ES-I3 (cell line): ENCODE results near the gene FBLN1.

Source experiments
- H3K36me3 ChIP-seq: 2 replicates; pipeline ENCODE4 v1.6.1; 2013; ENCODE audit warnings: mild to moderate bottlenecking, low read length, control low read depth, moderate library complexity; ENCODE audit not compliant: insufficient read depth
- H3K4me1 ChIP-seq: 2 replicates; pipeline ENCODE4 v1.6.1; 2013; ENCODE audit warnings: mild to moderate bottlenecking, control low read depth, low read length; ENCODE audit not compliant: insufficient read depth
- H3K9ac ChIP-seq: 2 replicates; pipeline ENCODE4 v1.6.1; 2013; ENCODE audit warnings: low read depth, mild to moderate bottlenecking, low read length, moderate library complexity
- H3K9me3 ChIP-seq: 2 replicates; pipeline ENCODE4 v1.6.1; 2013; ENCODE audit warnings: mild to moderate bottlenecking, low read length, moderate library complexity; ENCODE audit not compliant: control insufficient read depth, insufficient read depth

FBLN1 gene

DNA sequence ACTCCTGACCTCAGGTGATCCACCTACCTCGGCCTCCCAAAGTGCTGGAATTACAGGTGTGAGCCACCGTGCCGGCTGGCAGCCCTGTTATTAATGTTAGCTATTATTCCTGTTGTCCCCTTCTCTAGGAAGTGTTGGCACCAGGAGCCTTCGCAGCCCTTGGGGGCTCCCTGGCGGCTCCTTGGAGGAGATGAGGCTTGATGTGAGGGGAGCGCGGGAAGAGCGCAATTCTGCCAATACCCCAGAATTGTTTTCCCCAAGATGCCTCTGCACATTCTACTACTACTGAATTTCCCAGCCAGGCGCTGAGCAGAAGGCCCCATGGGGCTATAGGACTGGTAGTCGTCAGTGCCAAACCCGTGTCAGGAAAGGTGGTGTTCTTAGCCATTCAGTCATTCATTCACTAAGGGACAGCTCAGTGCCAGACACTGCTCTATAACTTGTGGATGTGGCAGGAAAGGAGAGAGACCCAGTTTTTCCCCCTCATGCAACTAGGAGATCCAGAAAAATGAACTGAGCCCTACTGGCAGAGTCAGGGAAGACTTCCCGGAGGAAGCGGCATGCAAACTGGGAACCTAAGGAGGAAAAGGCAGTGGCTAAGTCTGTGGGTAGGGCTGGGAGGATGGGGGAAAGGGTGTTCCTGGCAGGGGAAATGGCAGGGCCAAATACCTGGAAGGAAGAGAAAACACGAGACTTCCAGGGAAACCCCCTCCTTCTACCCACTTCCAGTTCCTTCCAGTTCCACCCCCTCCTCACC, 3.5 kb downstream of the FBLN1 start:
- H3K9ac ChIP-seq = no peak overlapping the region
- H3K36me3 ChIP-seq = no peaks in the 10 kb centered on the region
- no peaks in the 10 kb centered on the region for H3K9me3 ChIP-seq
- peaks cover 22% of the 10 kb centered on the region for H3K4me1 ChIP-seq

DNA sequence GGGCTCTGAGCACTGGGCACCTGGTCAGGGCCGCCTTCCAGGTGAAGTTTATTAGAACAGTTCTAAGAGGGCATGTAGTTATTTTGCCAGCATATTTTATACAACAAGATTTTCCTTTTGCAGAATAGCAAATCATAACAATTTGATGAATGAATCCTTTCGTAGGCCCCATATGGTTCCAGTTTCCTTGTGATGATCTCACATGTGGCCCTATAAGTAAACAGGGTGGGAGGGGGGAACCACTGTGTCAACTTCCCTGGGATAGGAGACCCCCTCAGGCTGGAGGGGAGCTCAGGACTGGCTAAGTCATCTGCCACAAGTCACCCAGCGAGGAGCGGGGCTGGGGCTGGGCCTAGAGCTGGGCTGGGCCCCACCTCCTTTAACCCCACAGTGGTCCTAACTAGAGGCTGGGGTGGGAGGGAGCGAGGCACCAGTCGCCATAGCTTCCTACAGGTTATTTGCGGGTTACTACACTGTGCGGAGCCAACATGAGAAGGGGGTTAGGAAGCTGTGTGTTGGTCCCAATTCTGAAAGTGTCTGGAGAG, 4.2 kb downstream of the FBLN1 start:
- no peak overlapping the region for H3K9ac ChIP-seq
- H3K4me1 ChIP-seq = peaks cover 22% of the 10 kb centered on the region
- H3K36me3 ChIP-seq = no peaks in the 10 kb centered on the region

DNA sequence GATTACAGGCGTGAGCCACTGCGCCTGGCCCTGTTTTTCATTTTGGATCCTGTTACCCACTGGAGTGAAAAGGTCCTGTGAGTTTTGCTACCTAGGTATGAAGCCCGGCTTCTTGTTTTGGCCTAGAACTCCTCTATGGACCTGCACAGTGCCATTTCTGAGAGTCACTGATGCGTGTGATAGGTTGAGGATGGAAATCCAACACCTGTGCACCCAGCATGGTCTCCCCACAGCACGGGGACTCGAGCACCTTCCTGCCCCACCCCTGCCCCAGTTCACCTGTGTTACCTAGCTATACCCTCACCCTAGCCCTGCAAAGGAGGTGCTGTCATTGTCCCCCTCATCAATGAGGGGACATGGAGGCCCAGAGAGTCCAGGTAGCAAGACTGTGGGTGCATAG, 5.1 kb downstream of the FBLN1 start:
- Histone ChIP-seq H3K9ac (no peak overlapping the region), H3K4me1 (peaks cover 22% of the 10 kb centered on the region), H3K36me3 (no peaks in the 10 kb centered on the region), H3K9me3 (no peaks in the 10 kb centered on the region)

More for the DNA sequence above, 4.2 kb downstream of the FBLN1 start:
- no peaks in the 10 kb centered on the region for H3K9me3 ChIP-seq

DNA sequence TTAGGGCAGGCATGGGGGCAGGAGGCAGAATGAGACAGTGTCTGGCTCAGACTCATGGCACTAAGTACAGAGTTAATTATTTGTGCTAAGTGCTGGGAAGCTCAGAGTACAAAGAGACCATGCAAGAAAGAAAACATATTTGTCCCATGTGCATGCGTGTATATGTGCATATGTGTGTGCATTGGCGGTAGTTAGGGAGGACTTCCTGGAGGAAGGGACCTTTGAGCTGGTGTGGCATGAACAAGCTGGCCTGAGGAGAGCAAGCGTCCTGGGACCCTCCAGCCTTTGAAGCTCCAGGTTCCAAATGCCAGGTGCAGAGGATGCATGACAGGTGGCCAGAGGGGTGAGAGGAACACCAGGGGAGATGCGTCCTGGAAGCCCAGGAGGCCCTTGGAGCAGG, 6.1 kb downstream of the FBLN1 start:
- no peak overlapping the region for H3K9ac ChIP-seq
- H3K4me1 ChIP-seq = peaks cover 22% of the 10 kb centered on the region
- no peaks in the 10 kb centered on the region for H3K9me3 ChIP-seq
- H3K36me3 ChIP-seq = no peaks in the 10 kb centered on the region

DNA sequence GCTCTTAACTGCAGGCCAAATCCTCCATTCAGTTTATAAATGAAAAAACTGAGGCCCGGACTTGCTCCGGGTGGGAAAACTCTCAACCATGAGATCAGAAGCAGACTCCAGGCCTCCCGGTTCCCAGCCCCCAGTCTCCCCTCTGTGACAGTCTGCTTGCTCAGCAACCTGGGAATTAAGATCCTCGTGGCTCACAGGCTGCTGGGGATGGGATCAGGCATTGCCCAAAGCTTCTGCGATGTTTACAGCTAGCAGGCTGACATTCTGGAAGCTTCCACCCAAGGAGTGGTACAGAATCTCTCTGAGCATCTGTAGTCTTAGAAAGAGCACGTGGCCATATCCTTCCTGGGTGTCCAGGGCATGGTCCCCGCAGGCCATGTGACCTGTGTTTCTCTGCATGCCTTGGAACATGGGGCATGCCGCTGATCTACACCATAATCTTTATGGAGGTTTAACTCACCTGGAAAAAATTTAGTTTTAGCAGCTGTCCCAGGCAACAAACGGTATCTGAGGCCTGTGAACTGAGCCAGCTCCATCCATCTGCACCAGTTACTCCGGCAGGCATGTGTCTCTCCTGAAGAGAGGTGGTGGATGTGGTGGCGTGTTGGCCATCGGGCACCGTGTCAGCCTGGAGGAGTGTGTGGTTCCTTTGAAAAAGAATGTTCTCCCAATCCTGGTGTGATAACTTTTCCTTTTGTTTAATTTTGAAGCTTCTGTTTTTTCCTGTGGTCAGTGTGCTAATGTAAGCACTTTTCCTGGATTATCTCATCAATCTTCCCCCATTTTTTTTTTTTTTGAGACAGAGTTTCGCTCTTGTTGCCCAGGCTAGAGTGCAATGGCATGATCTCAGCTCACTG, 7.9 kb downstream of the FBLN1 start:
- peaks cover 19% of the 10 kb centered on the region for H3K4me1 ChIP-seq
- H3K9ac ChIP-seq = no peak overlapping the region
- no peaks in the 10 kb centered on the region for H3K9me3 ChIP-seq

DNA sequence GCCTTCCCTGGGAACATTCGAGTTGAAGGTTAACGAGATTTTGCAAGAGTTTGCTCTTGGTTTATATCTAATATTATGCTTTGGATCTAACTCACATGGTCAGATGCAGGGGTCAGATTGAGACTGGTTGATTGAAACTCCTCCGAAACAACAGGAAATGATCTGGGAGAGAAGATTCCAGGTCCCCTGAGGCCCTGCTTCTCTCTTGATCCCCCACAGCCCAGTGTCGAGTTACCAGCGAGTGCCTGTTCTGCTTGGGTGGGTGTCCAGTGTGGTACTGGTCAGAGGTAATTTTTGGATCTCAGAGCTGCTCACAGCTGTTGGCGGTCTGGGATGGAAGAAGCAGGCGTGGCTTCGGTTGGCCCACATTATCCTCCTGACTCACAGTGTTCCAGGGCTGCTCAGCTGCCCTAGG, 9.2 kb downstream of the FBLN1 start:
- peaks cover 14% of the 10 kb centered on the region for H3K4me1 ChIP-seq
- no peak overlapping the region for H3K9ac ChIP-seq
- H3K9me3 ChIP-seq = no peaks in the 10 kb centered on the region
- no peaks in the 10 kb centered on the region for H3K36me3 ChIP-seq

More for the DNA sequence above, 7.9 kb downstream of the FBLN1 start:
- no peaks in the 10 kb centered on the region for H3K36me3 ChIP-seq

DNA sequence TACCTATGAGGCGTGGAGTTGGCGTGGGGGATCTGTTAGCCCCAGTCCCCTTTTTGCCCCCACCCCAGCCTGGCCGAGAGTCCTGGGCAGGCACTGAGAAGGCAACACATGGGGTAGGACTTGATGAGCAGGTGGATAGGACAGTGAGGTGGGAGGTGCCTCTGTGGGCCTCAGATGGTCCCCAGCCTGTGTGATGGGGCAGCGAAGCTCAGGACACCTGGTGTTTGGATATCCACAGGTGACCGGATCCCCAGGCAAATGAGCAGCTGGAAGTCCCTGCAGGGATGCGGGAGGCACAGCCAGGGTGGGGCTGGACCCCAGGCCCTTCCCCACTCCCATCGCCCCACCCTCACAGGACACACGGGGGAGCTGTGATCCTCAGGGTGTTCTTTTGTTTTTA, 9.7 kb downstream of the FBLN1 start:
- no peaks in the 10 kb centered on the region for H3K9me3 ChIP-seq
- no peak overlapping the region for H3K9ac ChIP-seq
- H3K4me1 ChIP-seq = peaks cover 11% of the 10 kb centered on the region
- H3K36me3 ChIP-seq = no peaks in the 10 kb centered on the region

DNA sequence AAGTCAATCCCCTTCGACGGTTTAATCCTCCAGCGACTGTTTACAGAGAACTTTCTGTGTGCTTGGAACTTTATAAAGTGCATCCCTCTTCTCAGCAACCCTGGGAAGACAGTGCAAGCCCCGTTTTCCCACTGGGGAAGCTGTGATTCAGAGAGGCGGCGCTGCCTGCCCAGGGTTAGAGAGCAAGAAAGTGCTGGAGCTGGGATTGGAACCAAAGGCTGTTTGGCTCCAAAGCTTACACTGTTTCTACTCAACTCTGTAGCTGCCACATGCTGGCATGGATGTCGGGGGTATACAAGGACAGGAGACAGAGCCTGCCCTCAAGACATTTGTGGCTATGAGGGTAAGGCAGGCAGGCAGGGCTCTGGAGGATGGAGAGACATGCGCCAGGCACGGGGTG, 13.0 kb downstream of the FBLN1 start:
- no peak overlapping the region for H3K9ac ChIP-seq
- H3K36me3 ChIP-seq = peaks cover 4% of the 10 kb centered on the region; the same call in 1 of the 2 replicates
- peaks cover 6% of the 10 kb centered on the region for H3K4me1 ChIP-seq
- no peaks in the 10 kb centered on the region for H3K9me3 ChIP-seq

DNA sequence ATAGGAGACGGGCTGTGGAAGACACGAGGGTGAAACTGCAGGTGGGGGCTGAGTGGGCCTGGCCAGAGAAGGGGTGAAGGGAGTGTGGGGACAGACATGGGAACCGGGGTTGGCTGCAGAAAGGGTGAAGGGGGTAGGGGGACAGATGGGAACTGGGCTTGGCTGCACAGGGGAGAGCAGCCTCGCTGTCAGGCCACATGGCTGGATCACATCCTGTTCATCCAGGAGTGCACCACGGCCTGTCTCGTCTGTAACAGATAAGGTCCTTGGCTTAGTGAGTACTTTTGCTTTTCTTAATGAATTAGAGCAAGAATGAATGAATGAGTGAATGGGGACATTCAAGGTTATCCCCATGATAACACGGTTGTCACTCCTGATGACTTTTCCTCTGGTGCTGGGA, 13.5 kb downstream of the FBLN1 start:
- Histone ChIP-seq H3K4me1 (peaks cover 6% of the 10 kb centered on the region), H3K36me3 (peaks cover 4% of the 10 kb centered on the region; the same call in 1 of the 2 replicates), H3K9me3 (no peaks in the 10 kb centered on the region), H3K9ac (no peak overlapping the region)

DNA sequence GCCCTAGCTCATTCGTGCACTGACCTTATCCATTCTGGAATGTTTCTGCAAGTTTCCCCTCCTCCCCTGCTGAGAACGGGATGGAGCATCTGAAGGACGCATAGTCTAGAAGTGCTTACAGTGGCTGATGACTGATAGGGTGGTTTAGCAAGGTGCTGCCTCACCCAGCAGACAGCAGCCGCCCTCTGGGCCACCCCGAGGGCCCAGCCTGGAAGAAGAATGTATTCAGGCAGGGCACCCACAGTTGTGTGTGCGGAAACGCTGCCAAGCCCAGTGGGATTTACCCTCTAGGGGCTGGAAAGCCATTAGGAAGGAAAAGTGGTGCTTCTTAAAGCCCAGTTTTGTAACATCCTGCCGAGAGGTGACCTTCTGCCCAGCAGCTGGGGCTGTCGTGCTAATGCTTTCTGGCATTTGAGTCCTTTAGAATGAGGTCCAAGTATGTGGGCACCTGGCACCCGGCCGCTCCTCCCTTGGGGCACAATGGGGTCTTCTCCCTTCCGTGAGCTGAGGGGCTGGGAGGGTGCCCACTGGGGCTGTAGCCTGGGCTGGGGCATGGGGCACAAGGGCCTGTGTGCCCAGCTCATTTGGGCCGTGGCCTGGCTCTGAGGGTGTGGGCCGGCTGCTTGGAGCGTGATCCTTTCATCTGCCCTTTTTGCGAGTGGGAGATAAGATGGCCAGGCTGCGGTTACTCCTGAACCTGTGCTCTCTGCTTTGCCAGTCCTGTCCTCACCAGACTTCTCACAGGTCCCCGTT, 14.4 kb downstream of the FBLN1 start:
- Histone ChIP-seq H3K36me3 (peaks cover 4% of the 10 kb centered on the region; the same call in 1 of the 2 replicates), H3K9ac (no peak overlapping the region), H3K4me1 (peaks cover 6% of the 10 kb centered on the region)

DNA sequence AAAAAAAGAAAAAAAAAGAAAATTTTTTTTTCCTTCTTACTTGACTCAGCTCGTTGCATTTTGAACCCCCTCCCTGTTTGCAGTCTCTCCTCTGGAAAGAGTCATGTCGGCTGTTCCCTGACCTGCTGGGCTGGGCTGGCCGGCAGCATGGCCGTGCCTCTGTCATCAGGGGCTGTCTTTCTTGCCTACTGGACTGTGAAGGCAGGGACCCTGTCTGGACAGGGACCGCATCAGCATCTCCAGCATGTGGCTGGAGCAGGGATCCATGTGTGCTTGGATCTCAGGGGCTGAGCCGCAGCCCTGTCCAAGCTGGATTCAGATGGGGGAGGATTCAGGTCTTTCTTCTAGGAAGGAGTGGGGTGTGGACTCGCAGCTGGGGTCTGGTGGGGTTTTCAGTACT, 15.5 kb downstream of the FBLN1 start:
- H3K36me3 ChIP-seq = peaks cover 4% of the 10 kb centered on the region; the same call in 1 of the 2 replicates
- H3K9ac ChIP-seq = no peak overlapping the region
- peaks cover 6% of the 10 kb centered on the region for H3K4me1 ChIP-seq
- no peaks in the 10 kb centered on the region for H3K9me3 ChIP-seq

More for the DNA sequence above, 14.4 kb downstream of the FBLN1 start:
- H3K9me3 ChIP-seq = no peaks in the 10 kb centered on the region

DNA sequence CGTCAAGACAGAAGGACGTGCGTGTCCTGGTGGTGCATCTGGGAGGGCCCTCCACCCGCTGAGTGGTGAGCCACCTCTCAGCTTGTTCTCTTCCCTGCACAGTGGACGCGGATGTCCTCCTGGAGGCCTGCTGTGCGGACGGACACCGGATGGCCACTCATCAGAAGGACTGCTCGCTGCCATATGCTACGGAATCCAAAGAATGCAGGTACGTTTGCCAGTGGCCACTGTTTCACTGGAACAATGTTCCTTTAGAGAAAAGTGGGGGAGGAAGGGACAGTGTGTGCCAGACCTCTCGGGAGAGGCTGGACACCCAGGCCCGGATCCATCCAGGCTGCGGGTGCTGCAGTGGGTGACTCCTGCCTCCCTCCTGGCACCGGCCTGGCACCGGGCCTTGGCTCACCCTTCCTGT, 15.9 kb downstream of the FBLN1 start:
- Histone ChIP-seq H3K9me3 (no peaks in the 10 kb centered on the region), H3K9ac (no peak overlapping the region), H3K36me3 (peaks cover 4% of the 10 kb centered on the region; the same call in 1 of the 2 replicates), H3K4me1 (peaks cover 6% of the 10 kb centered on the region)

DNA sequence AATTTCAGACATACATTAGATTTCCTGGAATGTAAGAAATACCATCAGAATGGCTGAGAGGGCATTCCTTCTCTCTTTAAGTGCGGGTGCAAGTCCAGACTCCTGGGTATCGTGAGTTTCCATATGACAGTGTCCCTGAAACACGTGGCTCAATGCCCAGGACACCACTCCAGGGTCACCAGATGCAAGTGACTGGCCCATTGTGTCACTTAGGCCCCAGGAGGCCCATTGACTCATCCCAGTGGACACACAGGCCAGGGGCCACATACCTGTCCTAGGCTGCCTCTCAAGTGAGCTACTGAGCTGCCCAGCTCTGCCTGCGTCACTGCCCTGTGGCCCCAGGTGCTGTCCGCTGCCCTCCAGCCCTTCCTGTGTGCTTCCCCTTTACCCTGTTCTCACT, 18.5 kb downstream of the FBLN1 start:
- Histone ChIP-seq H3K36me3 (peaks cover 4% of the 10 kb centered on the region), H3K9me3 (no peaks in the 10 kb centered on the region), H3K9ac (no peak overlapping the region), H3K4me1 (peaks cover 4% of the 10 kb centered on the region)

DNA sequence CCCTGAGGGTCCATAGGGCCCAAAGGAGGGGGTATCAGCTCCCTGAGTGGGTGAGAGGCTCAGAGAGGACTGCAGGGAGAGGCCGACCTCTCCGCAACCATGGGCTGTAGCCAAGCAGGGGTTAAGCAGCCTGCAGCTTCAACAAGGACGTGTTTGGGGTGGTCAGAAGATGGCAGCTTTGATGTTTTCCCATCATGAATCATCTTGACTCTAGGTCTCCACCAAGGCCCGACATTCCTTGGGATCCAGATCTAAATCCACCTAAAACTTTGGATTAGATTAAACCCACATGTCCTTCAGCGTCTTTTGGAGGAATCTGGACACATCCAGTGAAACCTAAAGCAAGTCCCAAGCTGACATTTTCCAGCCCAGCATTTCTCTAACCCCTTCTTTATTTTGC, 19.8 kb downstream of the FBLN1 start:
- Histone ChIP-seq H3K9ac (no peak overlapping the region), H3K36me3 (peaks cover 4% of the 10 kb centered on the region), H3K4me1 (no peaks in the 10 kb centered on the region), H3K9me3 (no peaks in the 10 kb centered on the region)
